NCI-H2081 treated with DMSO at 0.1 percent for 48 hours (cell line): ENCODE results near the gene FRAT2.

ENCODE experiments used
- DNase-seq: peaks from one replicate; lab custom pipeline; 2025; lab: John Stamatoyannopoulos, UW

The FRAT2 gene

DNA sequence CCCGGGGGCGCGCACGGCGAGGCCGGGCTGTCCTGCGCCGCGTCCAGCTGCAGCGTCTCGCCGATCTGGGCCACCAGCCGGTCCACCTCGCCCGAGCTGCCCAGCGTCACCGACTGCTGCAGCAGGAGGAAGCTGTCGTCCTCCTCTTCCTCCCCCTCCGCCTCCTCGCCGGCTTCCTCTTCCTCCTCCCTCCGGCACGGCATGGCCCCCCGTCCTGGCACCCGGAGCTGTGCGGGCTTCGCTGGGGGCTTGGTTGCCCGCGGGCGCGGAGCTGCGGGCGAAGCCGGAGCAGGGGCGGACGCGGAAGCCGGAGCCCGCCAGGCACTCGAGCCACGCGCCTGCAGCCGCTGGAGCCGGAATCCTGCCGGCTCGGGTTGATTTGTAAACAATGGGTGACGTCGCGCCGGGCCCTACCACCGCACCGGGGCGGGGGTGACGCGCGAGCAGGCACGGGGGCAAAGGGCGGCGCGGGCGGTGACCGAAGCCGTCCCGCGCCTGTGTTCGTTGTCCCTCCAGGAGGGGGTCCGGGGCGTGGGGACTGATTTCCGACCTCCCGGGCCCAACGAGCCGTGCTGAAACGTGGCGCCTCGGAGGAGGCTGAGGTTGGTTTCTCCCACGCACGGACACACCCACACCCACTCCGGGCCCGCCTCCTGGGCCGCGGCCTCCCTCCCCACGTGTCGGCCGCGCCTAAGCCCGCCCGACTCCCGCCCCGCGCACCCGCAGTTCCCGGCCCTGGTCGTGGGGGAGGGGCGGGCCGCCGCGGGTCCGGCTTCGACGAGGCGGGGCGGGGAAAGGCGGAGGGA is at the start of gene FRAT2:
FRAT2 (minus strand) TSS at position 360 of the 806 bp plus-strand sequence; CDS start at position 203, 157 bp downstream.
- DNase-seq: peak; percentile 11

GRCh38 chr10:97384156-97384555 is 49.6 kb upstream of the FRAT2 start:
- DNase-seq: no peak

DNA sequence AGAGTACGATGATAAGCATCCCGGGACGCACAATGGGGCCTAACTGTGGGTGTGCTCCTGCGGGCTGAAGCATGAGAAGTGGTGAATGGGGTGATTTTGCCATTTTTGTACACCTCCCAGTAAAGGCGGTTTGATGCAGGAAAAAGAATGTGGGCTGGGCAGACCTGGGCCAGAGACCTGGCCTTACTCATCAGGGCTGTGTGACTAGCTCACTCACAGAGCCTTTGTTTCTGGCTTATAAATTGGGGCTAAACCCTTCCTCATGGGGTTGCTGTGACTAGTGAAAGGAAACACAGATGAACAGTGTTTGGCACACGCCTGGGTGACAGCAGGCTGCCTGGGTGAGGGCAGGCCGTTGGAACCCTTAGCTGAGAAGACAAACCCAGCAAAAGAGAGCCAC is 48.6 kb upstream of the FRAT2 start:
- no peak for DNase-seq

GRCh38 chr10:97381626-97382025 is 47.1 kb upstream of the FRAT2 start:
- DNase-seq: no peak

DNA sequence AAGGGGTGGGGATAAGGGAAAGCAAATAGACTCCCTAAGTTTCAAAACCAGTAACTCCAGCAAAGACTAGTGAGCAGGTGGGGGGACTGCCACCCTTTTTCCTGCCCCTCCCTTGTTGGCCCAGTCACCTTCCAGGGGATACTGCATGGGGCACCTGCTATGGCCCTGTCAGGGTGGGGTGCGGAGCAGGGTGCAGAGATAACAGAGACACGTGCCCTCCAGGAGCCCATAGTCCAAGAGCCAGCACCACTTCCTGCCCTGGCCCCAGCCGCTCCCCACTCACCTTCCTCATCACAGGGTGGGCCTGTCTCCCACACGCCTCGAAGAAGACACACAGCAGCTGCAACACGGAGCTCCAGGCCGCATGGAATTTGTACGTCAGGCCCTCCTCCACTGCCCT is 46.0 kb upstream of the FRAT2 start:
- no peak for DNase-seq

DNA sequence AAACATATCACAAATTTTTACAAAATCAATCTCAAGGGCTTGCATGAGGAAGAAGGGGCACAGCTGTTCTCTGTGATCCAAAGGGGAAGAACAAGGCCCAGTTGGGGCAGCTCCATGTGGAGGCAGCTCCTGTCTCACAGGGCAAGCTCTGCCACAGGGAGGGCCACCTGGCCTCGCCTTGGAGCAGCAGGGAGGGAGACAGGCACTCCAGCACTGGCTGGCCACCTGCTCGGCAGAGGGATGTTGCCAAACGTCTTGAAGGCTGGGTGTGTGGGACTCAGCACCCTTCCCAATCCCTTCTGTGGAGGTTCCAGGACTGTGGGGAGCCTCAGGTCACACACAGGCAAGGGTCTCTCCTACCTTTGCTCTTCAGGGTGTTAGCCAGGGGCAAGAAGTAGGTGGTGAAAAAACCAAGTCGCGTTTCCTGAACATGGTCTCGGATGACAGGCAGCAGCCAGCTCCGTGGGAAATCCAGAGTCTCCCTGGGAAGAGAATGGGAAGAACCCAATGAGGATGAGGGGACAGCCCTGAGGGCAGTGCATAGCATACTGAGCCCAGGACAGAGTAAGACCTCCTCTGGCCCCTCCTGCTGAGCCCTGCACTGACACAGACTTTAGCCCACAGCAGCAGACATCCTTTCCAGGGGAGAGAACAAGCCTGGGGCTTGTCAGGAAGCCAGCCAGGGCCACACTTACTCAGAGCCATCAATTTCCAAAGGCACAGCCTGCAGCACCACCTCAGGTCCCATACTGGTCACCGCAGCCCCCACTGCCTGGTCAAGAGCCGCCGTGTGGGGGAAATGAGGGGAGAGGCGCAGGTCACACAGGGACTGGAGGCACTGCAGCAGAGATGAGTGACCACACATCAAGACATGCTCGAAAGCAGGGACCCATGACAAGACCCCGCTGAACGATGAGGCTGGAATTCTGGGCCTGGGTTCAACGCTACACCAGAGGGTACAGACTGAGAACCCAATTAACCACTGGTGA is 44.7 kb upstream of the FRAT2 start:
- DNase-seq: no peak

GRCh38 chr10:97376413-97376812 is 41.9 kb upstream of the FRAT2 start:
- no peak for DNase-seq

DNA sequence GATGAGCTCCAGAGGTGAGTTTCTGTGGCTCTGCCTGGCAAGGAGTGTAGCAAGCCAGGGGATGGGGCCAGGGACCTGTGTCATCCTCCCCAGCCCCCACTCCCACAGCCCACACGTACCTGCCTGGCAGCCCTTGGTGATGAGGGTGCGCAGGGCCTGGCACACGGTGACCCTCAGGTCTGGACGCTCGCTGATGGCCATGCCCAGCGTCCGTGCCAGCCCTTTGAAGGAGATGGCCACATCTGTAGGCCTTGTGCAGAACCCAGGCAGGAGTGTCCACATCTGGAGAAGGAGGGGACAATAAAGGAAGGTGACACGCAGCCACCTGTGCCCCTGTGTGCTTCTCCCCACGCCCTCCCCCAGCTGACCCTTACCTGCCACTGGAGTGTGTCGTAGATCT is 38.9 kb upstream of the FRAT2 start:
- no peak for DNase-seq

GRCh38 chr10:97372233-97372875 is 37.8 kb upstream of the FRAT2 start:
- DNase-seq: no peak

DNA sequence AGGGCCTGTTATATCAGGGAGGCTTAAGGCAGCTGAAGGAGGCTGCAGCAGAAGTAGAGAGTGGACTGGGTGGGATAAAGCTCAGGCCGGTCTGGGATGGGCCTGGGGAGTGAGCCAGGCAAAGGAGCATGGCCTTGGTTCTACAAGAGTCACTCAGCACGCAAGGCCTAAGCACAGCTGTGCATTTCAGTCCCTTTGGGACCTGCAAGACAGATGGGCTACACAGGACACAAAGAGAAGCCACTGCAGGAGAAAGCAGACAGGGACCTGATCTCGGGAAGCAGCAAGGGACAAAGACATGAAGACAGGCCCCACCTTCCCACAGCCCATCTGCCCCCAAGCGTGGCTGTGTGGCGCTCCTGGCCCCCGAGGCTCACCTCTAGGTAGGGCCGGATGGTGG is 37.2 kb upstream of the FRAT2 start:
- DNase-seq: no peak

- no peak for DNase-seq
These were observed 32.7 kb upstream of the FRAT2 start for GRCh38 chr10:97367126-97367649.

DNA sequence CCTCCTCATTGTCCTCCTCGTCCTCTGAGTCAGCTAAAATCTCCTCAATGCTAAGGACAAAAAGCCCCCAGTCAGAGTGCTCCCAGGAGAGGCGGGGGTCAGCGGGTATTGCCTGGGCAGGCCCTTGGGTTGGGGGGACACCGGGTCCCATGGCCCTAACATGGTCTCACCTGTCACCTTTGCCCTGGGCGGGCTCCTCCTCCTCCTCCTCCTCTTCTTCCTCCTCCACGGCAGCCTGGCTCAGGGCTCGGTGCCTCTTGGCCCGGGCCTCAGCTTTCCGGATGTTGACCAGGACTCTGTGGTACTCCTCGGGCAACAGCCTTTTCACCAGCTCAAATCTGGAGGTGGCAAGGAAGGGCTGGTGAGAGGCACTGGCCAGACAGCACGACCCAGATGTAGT is 32.0 kb upstream of the FRAT2 start:
- DNase-seq: no peak

- no peak for DNase-seq
These were observed 31.3 kb upstream of the FRAT2 start for GRCh38 chr10:97365761-97366351.

DNA sequence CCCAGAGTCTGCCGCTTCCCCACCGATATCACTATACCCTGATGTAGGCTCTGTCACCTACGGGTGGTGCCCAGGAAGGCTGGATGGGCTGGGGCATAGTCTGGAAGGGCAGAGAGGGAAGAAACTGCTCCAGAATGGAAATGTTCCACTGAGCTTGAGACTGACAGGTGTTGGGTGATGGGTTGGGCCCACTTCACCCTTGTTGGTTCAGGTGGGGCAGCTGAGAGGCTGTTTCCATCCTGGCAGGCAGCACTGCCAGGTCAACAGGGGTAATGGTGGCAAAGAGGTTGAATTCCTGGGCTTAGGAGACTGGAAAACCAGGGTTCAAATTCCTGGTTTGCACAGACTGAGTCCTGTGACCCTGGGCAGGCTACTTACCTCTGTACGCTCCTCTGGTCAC is 28.5 kb upstream of the FRAT2 start:
- DNase-seq: no peak

- no peak for DNase-seq
These were observed 27.9 kb upstream of the FRAT2 start for GRCh38 chr10:97362310-97363033.

DNA sequence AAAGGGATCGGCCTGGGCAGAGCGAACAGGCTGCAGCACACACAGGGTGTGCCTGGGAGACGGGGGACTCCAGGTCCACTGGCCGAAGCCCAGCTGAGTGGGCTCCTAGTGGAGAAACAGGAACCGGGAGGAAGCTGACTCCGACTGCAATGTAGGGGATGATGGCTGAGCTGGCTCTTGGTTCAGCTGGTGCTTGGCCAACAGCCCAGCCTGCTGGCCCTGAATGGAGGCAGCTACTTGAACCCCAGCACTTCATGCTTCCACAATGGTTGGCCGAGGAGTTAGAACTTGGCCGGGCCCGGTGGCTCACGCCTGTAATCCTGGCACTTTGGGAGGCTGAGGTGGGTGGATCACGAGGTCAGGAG is 27.0 kb upstream of the FRAT2 start:
- DNase-seq: no peak

DNA sequence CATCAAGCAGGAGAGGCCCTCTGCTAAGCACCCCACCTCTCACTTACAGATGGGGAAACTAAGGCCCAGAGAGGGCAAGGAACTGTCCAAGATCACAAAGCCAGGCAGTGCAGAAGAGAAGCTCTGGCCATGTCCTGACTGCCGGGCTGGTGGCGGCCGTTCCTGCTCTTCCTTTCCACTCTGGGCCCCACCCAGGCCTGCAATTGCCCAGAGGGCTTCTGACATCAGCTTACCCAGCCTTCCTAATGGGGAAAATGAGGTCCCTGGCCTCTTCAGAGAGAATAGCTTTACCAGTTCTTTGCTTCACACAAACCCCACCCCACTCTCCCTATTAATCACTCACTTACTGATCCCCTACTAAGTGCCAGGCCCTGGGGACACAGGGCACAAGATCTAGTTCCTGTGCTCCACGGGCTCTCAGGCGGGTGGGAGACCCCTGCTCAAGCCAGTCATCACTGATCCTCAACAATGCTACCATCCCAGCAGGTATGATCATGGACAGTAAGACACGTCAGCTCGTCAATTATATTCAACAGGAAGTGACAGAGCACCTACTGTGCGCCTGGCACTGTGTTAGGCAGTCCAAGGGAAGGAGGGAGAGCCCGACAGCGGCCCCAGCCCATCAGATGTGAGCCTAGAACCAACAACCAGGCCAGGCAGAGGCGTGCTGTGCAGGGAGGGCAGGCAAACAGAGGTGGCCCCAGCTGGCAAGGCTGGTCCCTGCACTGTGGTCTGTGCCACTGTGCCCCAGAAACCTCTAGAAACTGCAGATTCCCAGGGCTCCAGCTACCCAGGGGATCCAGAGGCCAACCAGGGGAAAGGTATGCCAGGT is 26.4 kb upstream of the FRAT2 start:
- no peak for DNase-seq

DNA sequence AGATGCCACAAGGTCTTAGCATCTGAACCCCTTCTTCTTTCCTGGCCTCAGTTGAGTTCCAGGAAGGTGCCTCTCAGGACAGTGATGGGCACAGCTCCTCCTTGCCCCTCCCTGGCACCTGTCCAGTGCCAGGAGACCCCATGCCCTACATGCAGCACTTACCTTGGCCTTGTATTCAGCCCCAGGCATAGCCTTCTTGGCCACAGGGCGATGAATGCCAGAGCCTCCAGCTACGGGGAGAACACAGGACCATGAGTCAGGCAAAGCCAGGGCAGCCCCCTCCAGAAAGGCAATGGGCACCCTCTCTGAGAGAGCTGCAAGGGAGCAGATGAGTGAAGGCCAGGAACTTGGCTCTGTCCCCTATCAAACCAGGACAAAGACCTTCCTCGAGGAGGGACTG is 24.3 kb upstream of the FRAT2 start:
- no peak for DNase-seq

- no peak for DNase-seq
These were observed 23.8 kb upstream of the FRAT2 start for GRCh38 chr10:97358349-97358748.

DNA sequence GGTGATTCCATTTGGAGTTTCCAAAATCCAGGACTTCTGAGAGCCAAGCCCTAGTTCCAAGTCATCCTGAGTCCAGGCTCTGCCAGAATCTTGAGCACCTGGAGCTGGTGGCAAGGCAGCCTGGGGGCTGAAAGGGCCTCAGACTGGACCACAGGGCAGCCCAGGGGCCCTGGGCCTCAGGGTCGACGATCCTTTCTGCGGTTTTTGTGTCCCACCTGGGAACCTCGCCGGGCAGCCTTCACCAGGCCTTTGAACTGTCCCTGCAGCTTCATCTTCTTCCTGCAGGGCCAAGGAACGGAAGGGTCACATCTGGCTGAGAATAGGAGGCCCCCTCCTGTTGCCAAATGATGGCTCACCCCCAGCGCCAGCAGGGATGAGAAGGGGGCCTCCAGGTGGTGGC is 22.4 kb upstream of the FRAT2 start:
- DNase-seq: no peak
